Endothelial cell of hepatic sinusoid (primary cell): Measurements from ENCODE around the gene FAM168A.
"Not testable (repeated sequence)": the region's sequence is repeated elsewhere in the genome, so short reads cannot be mapped to it uniquely, and the experiment has no call there.

Experiments
- in situ Hi-C: cut with HindIII; loops from 2 replicates; pipeline ENCODE4 v1.10.0; 2017; ENCODE audit warnings: low sequenced_read_pairs

FAM168A gene

DNA sequence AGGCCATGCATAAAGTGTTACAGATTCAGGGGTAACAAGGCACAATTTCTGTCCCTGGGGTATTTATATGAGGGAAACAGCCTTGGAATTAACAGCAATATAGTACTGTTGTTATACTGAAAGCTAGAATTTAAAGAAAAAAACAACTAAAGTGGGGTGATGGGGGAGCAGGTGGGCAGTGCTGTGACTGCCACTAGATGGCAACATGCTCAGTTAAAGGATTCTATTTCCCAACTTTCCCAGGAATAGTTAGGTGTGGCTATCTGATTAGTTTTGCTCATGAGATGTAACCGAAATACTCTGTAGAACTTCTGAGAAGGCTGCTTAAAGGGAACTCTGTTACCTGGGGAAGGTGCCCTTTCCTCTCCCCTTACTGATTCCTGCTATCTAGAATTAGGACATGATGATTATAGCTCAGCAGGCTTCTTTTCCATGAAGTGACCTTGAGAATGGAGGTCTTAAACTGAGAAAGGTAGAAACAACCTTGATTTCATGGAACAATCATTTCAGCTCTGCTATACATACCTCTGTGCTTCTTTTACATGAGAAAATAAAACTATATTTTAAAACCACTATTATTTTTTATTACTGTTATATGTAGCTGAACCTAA, 119.1 kb downstream of the FAM168A start:
- in situ Hi-C loops, result no loop called here

DNA sequence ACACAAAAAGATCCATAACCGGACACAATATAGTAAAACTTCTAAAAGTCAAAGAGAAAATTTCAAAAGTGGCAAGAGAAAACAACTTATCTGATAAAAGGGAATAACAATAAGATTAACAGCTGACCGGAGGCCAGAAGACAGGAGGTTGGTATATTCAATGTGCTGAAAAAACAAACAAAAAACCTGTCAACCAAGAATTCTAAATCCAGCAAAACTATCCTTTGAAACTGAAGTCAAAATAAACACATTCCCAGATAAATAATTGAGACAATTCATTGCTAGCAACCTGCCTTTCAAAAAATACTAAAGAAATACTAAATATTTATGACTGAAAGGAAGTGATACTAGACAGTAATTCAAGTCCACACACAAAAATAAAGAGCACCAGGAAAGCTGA, 120.4 kb downstream of the FAM168A start:
- in situ Hi-C loops, result no loop called here

DNA sequence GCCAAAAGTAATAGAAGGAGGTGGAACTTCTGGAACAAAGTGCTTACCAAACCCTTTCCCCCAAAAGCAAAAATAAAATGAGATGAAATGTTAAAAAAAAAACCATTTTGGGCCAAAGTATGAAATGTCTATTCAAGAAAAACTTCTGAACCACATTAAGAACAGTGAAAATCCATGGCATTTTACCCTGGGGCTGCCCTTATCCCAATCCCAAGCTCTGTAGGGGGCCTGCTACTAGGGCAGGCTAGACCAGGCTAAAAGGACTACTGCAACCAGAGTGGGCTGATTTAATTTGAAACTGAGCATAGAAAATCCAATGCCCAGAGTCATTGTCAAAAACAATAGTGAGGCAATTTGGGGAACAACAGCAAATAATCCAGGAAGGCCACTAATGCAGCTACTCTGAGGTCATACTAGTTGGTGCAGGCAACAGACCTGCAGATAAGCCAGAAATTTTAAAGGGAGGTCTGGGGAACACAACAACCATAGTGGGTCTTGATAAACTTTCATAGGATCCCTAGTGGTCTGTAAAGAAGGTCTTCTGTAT, 122.3 kb downstream of the FAM168A start:
- in situ Hi-C loops, result no loop called here

DNA sequence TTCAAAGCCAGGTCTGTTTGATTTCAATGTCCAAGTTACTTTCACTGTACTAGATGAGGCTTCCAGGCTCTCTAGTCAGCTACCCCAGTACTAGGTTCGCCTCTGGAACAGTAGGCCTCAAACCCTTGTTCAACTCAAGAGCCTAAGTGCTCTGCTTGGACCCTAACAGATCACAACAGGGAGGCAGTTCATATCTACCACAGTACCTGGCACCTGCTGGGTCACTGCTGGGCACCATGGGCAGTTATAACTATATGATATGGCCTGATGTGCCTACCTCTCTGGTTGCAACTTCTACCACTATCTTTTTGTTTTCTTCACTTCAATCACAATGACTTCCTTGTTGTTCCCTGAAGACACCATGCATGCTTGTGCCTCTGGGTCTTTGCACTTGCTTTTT, 124.7 kb downstream of the FAM168A start:
- in situ Hi-C loops, result no loop called here

DNA sequence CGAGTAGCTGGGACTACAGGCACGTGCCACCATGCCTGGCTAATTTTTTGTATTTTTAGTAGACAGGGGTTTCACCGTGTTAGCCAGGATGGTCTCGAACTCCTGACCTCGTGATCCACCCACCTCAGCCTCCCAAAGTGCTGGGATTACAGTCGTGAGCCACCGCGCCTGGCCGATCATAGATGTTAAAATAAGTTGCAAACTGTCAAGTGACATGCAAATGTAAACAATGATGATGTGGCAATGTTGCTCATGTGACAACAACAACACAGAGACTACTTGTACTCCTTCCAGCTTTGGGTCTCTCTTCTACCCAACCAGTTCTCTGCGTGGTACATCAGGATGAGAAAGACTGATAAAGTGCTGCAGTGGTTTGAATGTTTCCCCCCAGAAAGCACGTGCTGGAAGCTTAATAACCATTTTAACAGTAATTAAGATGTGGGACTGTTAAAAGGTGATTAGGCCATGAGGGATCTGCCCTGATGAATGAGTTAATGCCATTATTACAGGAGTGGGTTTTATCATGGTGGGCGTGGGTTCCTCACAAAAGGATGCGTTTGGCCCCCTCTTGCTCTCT, 127.8 kb downstream of the FAM168A start:
- in situ Hi-C loops, result not testable (repeated sequence)

DNA sequence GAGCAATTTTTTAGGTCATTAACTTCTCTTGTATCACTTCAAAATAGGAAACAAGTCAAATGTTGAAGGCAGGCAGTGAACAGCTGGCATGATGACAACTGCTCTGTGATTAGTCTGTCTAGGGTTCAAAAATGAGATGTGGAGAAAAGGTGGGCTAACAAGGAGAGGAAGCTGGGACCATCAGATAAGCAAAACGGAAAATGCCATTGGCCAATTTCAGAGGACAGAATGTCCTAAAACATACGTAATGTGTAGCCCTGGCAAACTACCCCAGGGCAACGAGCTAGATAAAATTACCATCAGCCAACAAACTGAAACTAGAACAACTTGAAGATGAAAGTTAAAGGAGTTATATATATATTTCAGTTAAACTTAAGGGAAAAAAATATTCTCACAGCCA, 128.5 kb downstream of the FAM168A start:
- in situ Hi-C loops, result no loop called here

DNA sequence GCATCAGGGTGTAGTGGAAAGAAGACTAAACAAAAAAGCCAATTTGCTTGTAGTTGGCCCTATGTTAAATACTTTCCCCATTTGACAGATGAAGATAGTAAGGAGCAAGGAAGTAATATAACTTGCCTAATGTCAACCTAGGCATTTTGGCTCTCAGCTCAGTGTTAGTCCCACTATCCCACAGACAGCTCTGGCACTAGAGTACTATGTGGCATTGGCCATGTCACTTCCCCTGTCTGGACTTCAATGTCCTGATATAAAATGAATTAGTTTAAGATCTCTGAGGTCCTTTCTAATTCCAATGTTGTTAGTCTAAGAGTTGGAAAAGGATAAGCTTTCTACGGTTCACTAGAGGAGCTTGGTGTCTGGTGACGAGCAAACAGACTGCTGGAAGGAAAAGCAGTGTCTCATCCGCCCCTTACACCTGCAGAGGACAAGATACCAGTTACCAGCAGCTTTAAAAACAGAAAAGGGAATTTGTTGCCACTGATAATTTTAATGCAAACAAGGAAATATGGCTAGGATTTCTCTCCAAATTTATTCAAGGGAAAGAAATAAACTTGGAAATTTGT, 129.2 kb downstream of the FAM168A start:
- in situ Hi-C loops, result no loop called here

DNA sequence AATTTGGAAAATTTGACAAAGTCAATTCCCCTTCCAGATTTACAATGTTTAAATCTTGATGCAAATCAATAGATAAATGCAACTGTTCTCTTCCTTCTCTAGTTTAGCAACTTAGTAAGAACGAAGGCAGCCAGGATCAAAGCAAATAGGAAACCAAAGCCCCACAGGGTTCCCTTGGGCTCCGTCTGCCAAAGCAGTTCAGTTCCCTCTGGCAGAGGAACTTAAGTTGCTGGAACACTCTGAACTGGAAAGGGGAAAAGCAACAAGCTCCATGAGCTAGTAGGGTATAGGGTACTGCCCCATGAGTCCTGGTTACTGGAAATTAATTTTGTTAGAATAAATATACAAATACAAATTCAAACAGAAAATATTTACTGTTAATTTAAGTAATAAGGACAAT, 130.4 kb downstream of the FAM168A start:
- in situ Hi-C loops, result no loop called here

DNA sequence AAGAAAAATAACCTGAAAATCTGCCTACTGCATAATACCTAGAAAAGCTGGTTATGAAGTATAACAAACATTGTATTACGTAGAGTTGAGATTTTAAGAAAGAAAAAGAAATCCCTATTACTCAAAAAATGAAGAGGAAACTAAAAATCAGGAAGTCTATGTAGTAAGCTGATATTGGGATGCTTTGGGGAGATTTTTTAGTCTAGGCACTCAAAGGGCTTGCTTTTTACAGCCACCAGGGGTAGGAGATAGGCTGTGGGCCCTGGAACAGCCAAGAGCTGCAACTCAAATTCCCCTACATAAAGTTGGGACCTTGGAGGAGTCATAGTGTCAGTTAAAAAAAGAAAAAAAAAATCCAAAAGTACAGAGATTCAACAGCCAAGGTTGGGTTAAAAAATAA, 131.3 kb downstream of the FAM168A start:
- in situ Hi-C loops, result no loop called here

DNA sequence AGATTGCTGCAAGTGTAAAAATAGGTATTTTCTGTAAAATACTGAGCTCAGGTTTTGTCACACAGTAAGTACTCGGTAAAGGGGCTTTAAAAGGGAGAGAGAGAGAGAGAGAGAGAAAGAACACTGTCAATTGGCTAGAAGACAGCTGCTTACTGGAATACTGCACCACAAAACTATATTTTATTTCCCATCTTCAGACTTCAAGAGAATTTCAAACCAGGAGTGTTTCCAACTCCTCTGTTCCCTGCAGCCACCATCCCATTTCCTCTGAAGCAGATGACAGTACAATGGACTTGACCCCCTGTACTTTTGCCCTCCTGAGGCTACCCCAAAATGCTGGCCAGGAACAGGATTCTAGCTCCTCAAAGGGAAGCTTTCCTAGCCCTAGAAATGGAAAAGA, 132.0 kb downstream of the FAM168A start:
- in situ Hi-C loops, result no loop called here

DNA sequence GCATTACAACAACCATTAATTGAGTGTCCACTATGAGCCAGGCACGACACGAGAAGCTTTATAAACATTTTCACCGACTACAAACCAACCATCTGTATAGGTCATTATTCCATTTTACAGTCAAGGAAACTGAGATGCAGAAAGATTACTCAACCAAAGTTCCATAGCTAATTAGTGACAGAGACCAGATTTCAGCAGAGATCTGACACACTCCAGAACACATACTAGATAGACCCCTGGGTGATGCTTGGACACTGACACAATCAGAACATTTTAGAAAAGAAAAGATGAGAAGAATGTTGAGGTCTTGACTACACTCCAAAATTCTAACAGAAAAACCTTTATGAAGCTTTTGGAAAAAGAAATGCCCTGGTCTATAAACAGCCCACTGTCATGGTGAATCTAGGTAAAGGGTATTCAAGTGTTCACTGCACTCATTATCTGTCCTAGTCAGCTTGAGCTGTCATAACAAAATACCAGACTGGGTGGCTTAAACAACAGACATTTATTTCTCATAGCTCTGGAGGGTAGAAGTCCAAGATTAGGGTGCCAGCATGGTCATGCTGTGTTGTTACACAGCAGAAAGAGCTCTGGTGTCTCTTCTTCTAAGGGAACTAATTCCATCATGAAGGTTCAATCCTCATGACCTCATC, 132.8 kb downstream of the FAM168A start:
- in situ Hi-C loops, result no loop called here

DNA sequence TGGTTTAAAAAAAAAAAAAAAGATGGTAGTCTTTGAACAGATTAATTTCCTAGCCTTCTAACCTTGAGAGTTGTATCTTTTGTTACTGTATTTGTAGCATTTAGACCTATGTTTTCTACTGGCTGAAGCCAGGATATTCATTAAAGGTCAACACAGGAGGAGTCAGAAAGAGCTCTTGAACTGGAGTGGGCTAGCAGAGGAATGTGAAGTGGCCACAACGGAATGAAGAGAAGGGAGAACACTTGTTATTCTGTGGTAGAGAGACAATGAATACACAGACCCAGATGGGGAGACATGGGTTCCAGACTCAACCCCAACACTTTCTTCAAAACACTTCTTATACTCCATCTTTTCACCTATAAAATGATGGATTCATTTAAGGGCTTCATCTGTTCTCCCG, 133.6 kb downstream of the FAM168A start:
- in situ Hi-C loops, result no loop called here

DNA sequence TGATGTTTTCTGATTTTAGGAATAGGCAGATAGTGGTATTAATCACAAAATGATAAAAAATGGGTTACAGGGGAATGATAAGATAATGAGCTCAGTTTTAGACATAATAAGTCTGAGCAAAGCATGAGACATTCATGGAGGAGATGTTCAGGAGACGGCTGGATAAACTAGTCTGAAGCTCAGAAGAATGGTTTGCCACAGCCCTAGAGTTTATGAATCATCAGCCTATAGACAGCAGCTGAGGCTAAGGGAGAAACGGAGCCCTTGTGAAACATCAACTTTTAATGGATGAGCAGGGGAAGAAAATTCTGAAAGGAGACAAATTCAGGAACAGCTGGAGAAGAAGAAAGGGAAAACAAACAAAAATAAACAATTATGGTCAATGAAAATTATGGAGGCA, 134.6 kb downstream of the FAM168A start:
- in situ Hi-C loops, result no loop called here

DNA sequence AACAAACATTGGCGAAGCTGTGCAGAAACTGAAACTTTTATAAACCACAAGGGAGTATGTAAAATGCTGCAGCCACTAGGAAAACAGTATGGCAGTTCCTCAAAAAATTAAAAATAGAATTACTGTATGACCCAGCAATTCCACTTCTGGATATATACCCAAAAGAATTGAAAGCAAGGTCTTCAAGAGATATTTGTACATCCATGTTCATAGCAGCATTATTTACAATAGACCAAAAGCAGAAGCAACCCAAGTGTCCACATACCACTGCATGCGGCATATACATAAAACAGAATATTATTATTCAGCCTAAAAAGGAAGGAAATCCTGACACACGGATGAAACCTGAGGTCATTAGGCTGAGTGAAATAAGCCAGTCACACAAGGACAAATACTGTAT, 135.9 kb downstream of the FAM168A start:
- in situ Hi-C loops, result no loop called here

DNA sequence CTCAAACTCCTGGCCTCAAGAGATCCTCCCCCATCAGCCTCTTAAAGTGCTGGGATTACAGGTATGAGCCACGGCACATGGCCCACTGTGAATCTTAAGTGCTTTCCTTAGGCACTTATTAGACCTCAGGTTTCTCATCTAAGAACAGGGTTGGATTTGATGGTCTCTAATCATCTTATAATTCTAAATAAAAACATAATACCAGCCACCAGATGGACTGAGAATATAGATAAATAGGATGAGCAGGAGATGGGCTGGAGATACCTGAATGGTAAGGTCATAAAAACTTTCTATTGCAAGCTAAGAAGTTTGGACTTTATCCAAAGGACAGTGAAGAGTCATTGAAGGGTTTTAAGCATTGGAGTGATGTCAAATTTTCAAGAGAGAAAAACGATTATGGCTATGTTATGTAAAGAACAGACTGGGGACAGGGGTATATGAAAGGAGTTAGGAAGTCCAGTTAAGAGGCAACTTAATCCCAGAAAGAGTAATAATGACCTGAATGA, 136.5 kb downstream of the FAM168A start:
- in situ Hi-C loops, result no loop called here

DNA sequence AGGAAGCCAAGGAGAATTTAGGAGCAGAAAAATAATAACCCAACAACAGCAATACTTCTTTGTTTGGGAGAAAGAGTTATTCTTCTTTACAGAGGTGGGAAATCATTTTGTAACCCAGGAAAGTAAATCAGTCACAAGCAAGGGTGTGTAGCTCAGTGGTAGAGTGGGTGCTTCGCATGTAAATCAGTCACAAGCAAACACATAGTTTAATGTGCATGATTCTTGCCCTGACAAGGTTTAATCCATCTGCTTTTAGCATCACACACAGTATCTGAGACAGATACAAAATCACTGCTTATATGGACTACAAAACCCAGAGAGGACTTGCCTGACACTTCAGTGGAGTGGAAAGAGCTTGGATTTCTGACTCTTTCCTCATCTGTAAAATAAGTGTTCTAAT, 139.7 kb downstream of the FAM168A start:
- in situ Hi-C loops, result no loop called here

DNA sequence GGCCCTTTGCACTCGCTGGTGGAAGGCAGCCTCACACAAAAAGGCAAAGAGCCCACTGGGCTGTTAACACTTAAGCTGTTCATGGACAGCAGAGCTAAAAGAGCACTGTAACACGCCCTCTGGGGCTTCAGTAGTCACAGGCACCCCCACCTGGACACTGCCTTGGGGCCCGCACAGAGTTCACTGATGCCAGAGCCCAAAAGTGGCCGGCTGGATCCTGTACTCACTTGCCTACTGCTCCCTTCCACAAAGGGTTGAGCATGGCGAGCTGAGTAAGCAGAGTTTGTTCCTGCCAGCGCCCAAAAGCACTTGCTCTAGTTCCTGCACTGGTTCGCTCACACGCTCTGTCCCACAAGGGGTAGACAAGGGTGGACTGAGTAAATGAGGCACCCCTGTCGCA, 142.9 kb downstream of the FAM168A start:
- in situ Hi-C loops, result no loop called here

DNA sequence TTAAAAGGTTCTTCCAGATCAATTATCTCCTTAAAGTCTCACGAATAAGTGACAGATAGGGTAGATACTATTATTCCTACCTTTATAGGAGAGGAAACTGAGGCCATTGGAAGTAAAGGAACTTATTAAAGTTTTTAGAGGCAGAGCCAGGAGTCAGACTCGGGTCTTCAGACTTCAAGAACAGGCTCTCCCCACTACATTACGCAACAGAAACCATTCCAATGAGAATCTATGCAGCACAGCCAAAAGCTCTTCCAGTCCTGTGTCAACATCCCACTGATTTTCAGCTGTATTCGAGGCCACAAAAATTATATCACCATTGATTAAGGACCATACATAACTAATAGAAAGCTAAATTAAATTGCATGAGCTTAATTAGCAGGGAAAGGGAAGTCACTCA, 144.3 kb downstream of the FAM168A start:
- in situ Hi-C loops, result no loop called here

DNA sequence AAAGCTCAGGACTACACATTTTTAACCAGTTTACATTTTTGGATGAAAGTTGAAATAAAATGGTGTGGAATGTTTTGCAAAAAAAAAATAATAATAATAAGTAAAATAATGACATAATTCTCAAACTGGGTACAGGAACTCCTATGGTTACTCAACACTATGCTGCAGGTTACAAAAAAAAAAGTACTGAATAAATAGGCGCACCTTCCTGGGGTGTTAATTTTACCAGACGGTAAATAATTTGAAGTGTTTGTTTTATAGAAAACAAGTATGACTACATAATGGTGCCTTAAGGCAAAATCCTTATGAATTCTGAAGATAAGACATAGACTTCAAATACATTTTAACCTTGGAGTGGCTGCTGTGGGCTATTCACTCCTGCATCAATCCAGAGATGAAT, 145.2 kb downstream of the FAM168A start:
- in situ Hi-C loops, result no loop called here

DNA sequence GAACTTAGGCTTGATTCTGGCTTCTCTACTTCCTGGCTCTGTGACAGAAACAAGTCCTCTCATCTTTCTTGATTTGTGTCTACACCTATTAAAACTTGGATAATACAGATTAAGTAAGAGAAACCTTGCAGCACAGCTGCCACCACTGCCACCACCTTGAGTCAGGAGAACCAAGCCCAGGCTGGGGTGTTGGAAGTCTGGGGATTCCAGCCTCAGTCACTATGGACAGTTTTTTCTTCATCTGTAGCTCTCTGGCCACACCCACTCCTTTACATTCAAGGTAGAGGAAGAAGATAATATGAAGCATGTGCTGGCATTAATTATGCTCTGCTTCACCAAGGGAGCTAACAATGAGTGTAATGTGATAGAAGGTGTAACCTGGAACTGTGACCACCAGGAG, 146.0 kb downstream of the FAM168A start:
- in situ Hi-C loops, result no loop called here

DNA sequence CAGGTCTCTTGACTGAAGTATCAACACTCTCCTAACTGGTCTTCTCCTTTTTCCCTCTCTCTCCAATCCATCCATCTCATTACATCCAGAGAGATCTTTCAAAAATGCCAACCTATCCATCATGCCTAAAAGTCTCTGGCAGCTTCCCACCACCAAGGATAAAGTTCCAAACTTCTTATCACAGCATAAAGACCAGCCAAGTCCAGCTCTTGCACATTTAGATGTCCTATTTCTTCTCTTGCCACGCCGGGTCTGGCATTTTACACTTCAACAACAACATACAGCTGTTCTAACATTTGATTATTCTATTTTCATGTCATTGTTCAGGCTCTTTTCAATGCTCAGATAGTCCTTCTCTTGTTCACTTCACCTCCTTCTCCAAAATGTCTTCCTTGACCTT, 151.1 kb downstream of the FAM168A start:
- in situ Hi-C loops, result no loop called here

DNA sequence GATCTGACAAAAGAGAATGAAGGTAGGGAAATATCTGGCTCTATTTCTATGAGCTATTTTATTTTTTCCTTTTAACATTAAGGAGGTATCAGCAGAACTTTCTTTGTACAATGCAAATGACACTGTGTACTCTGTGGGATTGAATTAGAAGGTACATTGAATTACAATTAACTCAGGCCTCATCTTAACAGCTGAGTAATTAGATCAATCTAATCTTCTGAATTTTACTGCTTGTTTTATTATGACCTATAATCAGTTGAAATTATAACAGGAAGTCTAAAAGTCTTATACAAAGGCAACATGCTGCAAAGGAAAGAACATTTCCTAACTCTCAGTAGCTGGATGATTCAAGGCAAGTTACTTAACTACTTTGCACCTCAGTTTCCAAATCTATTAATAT, 151.9 kb downstream of the FAM168A start:
- in situ Hi-C loops, result no loop called here
